Measurements from ENCODE around the gene RUNX2. TPM values are rescaled to one million over a fixed set of nuclear protein-coding genes. Genes with fewer than 3 reads are reported as not detected.

RUNX2 gene
- total RNA-seq, 3 donors from 2014 or later = 2.7 to 7.3 (median 7.2) TPM

DNA sequence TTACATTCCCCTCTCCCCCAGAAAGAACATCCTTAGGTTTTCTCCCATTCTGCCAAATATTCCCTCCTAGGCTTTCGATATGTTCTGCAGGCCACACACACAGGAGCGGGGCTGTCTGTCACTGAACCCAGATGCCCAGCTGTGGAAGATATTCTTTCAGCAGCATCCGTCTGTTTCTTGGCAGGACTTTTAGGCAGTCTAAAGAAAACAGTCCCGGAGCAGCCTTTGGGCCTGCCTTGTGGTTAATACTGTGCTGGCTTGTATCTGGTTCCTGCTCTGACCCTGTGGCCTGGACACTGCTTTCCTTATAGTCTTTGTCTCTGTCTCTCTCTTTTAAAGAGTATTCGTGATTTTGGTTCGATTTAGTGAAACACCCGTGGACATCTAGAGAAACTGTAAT is 144.3 kb downstream of the RUNX2 start:
- Histone ChIP-seq H3K4me3 (no peak overlapping the region), H3K27me3 (no peaks in the 10 kb centered on the region), H3K9me3 (no peaks in the 10 kb centered on the region), H3K27ac (peak overlapping the region; percentile 27 to 46), H3K36me3 (no peaks in the 10 kb centered on the region), H3K4me1 (no peaks in the 10 kb centered on the region)
- intact Hi-C loops (cut with DNase I; ENCODE audit: low total_unique reads) = no loop called here
- TF ChIP-seq POLR2AphosphoS5 (IDR thresholded peaks at IDR 0.05) (no peak), CTCF (IDR thresholded peaks at IDR 0.05) (no peak), POLR2A (IDR thresholded peaks at IDR 0.05) (no peak)
- DNase-seq (ENCODE audit: low spot score in 2 of 2) = peak in 1 of 2 donors; percentile 30

- Histone ChIP-seq H3K36me3 (no peaks in the 10 kb centered on the region), H3K9me3 (no peaks in the 10 kb centered on the region), H3K4me1 (no peaks in the 10 kb centered on the region), H3K27ac (peak overlapping the region; percentile 27 to 46), H3K27me3 (no peaks in the 10 kb centered on the region), H3K4me3 (no peak overlapping the region)
- intact Hi-C loops (cut with DNase I; ENCODE audit: low total_unique reads) = no loop called here
- TF ChIP-seq CTCF (IDR thresholded peaks at IDR 0.05) = no peak
- DNase-seq (ENCODE audit: low spot score in 2 of 2) = no peak
Observed at GRCh38 chr6:45473121-45473993, 145.2 kb downstream of the RUNX2 start.

DNA sequence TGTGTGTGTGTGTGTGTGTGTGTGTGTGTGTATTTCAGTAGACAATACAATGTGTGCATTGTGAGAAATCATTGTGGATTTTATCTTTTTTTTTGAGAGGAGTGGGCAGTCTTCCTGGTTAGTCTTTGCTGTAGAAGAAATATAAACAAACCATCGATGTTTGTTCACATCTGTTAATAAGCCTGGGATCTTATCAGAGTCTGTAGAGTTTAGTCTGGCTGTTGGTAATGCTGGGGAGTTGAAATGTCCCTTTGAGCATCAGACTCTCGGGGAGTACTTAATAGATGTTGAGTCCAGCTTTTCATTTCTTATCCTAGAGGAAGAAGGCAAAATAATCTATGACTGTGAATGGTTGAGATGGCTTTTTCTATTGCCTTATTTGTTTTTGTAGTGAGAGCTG is 146.2 kb downstream of the RUNX2 start:
- Histone ChIP-seq H3K4me1 (no peaks in the 10 kb centered on the region), H3K27ac (no peak overlapping the region), H3K36me3 (no peaks in the 10 kb centered on the region), H3K9me3 (no peaks in the 10 kb centered on the region), H3K27me3 (no peaks in the 10 kb centered on the region), H3K4me3 (no peak overlapping the region)
- DNase-seq (ENCODE audit: low spot score in 2 of 2) = no peak
- TF ChIP-seq POLR2A (IDR thresholded peaks at IDR 0.05) (no peak), POLR2AphosphoS5 (IDR thresholded peaks at IDR 0.05) (no peak), CTCF (IDR thresholded peaks at IDR 0.05) (no peak)
- intact Hi-C loops (cut with DNase I; ENCODE audit: low total_unique reads) = no loop called here

GRCh38 chr6:45476341-45476740 is 148.2 kb downstream of the RUNX2 start:
- Histone ChIP-seq H3K36me3 (no peaks in the 10 kb centered on the region), H3K27ac (no peak overlapping the region), H3K4me1 (peaks cover 6 to 7% of the 10 kb centered on the region in 2 donors), H3K4me3 (no peak overlapping the region), H3K9me3 (no peaks in the 10 kb centered on the region), H3K27me3 (no peaks in the 10 kb centered on the region)
- intact Hi-C loops (cut with DNase I; ENCODE audit: low total_unique reads) = no loop called here
- no peak for DNase-seq (ENCODE audit: low spot score in 2 of 2)
- TF ChIP-seq POLR2AphosphoS5 (IDR thresholded peaks at IDR 0.05) (no peak), CTCF (IDR thresholded peaks at IDR 0.05) (no peak), POLR2A (IDR thresholded peaks at IDR 0.05) (no peak)

DNA sequence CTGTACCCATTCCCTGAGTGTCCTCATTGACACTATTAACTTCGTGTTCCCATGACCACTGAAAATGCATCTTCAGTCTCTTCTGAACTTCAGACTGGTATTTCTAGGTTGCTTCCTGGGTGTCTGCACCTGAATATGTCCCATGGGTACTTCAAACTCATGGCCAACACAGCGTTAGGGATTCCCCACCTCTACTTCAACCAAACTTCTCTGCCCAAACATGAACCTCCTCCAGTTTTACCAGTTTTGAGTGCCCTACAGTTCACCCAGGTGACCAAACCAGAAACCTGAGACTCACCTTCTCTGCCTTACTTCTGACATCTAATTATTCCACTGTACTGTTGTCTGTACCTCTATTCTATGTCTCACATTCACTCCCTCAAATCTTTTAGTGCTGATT is 149.1 kb downstream of the RUNX2 start:
- no peaks in the 10 kb centered on the region for H3K27me3 ChIP-seq
- no peak for DNase-seq (ENCODE audit: low spot score in 2 of 2)
- intact Hi-C loops (cut with DNase I; ENCODE audit: low total_unique reads) = no loop called here
- no peaks in the 10 kb centered on the region for H3K9me3 ChIP-seq
- H3K4me3 ChIP-seq = no peak overlapping the region
- H3K27ac ChIP-seq = peak overlapping the region in 1 of 2 donors; percentile 4
- no peak for TF ChIP-seq POLR2AphosphoS5 (IDR thresholded peaks at IDR 0.05)
- no peak for TF ChIP-seq POLR2A (IDR thresholded peaks at IDR 0.05)
- TF ChIP-seq CTCF (IDR thresholded peaks at IDR 0.05) = no peak
- no peaks in the 10 kb centered on the region for H3K36me3 ChIP-seq
- peaks cover 6 to 8% of the 10 kb centered on the region in 2 donors for H3K4me1 ChIP-seq

All from breast epithelium (tissue), 4 donors.